PC-3 (cell line): Measurements from ENCODE around the gene GPR137C.

Source experiments
- EZH2 ChIP-seq: fragments of 300-600 bp; sonication (generic); IDR thresholded peaks from one replicate; pipeline ENCODE4 v1.6.1; 2017; ENCODE audit warnings: antibody characterized with exemption, mild to moderate bottlenecking, low read length; ENCODE audit not compliant: unreplicated experiment
- EZH2phosphoT487 ChIP-seq: fragments of 300-600 bp; sonication (generic); IDR thresholded peaks from 2 replicates; pipeline ENCODE4 v1.6.1; 2018; ENCODE audit warnings: mild to moderate bottlenecking, antibody characterized with exemption, low read length, borderline replicate concordance
- TF ChIP-seq, protein P1 (sequence below): fragments of 300-600 bp; sonication (generic); conservative IDR thresholded peaks from 2 replicates; pipeline ENCODE4 v1.5.1; 2017; ENCODE audit warnings: antibody characterized with exemption, low read depth, mild to moderate bottlenecking, low read length

DNA sequence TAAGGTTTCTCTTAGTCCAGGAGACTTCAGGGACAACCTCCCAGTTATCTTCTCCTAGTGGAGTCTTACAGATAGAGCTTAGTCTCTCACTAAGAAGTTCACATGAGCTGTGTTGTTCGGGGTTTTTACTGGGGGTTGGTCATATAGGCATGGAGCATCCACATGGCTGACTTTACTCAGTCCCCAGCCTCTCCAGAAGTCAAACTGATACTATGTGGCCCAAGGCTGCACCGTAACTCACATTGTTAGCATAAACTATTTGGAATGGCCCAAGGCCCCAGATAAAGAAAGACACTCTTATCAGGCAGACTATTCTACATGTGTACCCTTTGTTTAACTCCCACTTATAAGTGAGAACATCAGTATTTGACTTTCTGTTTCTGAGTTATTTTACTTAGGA, 23.2 kb downstream of the GPR137C start:
- TF ChIP-seq, protein P1, sequence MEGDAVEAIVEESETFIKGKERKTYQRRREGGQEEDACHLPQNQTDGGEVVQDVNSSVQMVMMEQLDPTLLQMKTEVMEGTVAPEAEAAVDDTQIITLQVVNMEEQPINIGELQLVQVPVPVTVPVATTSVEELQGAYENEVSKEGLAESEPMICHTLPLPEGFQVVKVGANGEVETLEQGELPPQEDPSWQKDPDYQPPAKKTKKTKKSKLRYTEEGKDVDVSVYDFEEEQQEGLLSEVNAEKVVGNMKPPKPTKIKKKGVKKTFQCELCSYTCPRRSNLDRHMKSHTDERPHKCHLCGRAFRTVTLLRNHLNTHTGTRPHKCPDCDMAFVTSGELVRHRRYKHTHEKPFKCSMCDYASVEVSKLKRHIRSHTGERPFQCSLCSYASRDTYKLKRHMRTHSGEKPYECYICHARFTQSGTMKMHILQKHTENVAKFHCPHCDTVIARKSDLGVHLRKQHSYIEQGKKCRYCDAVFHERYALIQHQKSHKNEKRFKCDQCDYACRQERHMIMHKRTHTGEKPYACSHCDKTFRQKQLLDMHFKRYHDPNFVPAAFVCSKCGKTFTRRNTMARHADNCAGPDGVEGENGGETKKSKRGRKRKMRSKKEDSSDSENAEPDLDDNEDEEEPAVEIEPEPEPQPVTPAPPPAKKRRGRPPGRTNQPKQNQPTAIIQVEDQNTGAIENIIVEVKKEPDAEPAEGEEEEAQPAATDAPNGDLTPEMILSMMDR, result no peak
- TF ChIP-seq EZH2 (no peak), EZH2phosphoT487 (no peak)
